GM19023 (cell line): ENCODE data around the gene FAAP24.
"Not testable (repeated sequence)": the region's sequence is repeated elsewhere in the genome, so short reads cannot be mapped to it uniquely, and the experiment has no call there.

Experiments used
- ATAC-seq: cut with Tn5 transposase; IDR thresholded peaks from one replicate; pipeline ENCODE4 v1.9.1; 2021; ENCODE audit warnings: mild to moderate bottlenecking, moderate library complexity; ENCODE audit not compliant: unreplicated experiment

FAAP24 gene

GRCh38 chr19:32997716-32998355 lies 25.8 kb downstream of the FAAP24 start:
- ATAC-seq = no peak

GRCh38 chr19:32998722-32999121 lies 26.7 kb downstream of the FAAP24 start:
- ATAC-seq = no peak

GRCh38 chr19:33000510-33000909 lies 28.5 kb downstream of the FAAP24 start:
- ATAC-seq = no peak

GRCh38 chr19:33000910-33001309 lies 28.9 kb downstream of the FAAP24 start:
- ATAC-seq = no peak

- not testable (repeated sequence) for ATAC-seq
Measured at GRCh38 chr19:33002126-33002865, 30.3 kb downstream of the FAAP24 start.

- ATAC-seq = not testable (repeated sequence)
Measured at GRCh38 chr19:33003424-33004024, 31.5 kb downstream of the FAAP24 start.

GRCh38 chr19:33005440-33005839 lies 33.4 kb downstream of the FAAP24 start:
- no peak for ATAC-seq

- ATAC-seq = no peak
Measured at GRCh38 chr19:33008738-33009137, 36.7 kb downstream of the FAAP24 start.

- ATAC-seq = not testable (repeated sequence)
Measured at GRCh38 chr19:33010891-33011290, 38.8 kb downstream of the FAAP24 start.

GRCh38 chr19:33022472-33023116 lies 50.6 kb downstream of the FAAP24 start:
- ATAC-seq = no peak

GRCh38 chr19:33024398-33024797 lies 52.4 kb downstream of the FAAP24 start:
- no peak for ATAC-seq

- not testable (repeated sequence) for ATAC-seq
Measured at GRCh38 chr19:33025468-33026238, 53.6 kb downstream of the FAAP24 start.

- not testable (repeated sequence) for ATAC-seq
Measured at GRCh38 chr19:33026602-33027001, 54.6 kb downstream of the FAAP24 start.
